MM.1S (cell line): ENCODE measurements around the gene FCGR3A.

Experiments
- DNase-seq: peaks from one replicate; pipeline ENCODE4 v3.0.0-alpha.2; 2015
- H2AFZ ChIP-seq: fragments of 300-600 bp; sonication (generic); 2 replicates; pipeline ENCODE4 v1.6.0; 2016; ENCODE audit warnings: antibody characterized with exemption, low read length
- H3F3A ChIP-seq: fragments of 300-600 bp; sonication (generic); 2 replicates; pipeline ENCODE4 v1.6.1; 2016; ENCODE audit warnings: mild to moderate bottlenecking, antibody characterized with exemption, low read length, moderate library complexity, mixed read lengths; ENCODE audit not compliant: insufficient read depth
- H3K27ac ChIP-seq: fragments of 300-600 bp; sonication (generic); 2 replicates; pipeline ENCODE4 v1.5.1; 2016; ENCODE audit warnings: mild to moderate bottlenecking, low read length
- H3K27me3 ChIP-seq: fragments of 300-600 bp; sonication (generic); replicated peaks from 2 replicates; pipeline ENCODE4 v1.6.0; 2016; ENCODE audit warnings: low read length; ENCODE audit not compliant: insufficient read depth
- H3K36me3 ChIP-seq: fragments of 300-600 bp; sonication (generic); replicated peaks from 2 replicates; pipeline ENCODE4 v1.6.1; 2016; ENCODE audit warnings: mild to moderate bottlenecking, low read length, mixed read lengths; ENCODE audit not compliant: insufficient read depth
- H3K4me1 ChIP-seq: fragments of 300-600 bp; sonication (generic); 2 replicates; pipeline ENCODE4 v1.6.1; 2016; ENCODE audit warnings: low read length, mixed read lengths
- H3K4me2 ChIP-seq: fragments of 300-600 bp; sonication (generic); 2 replicates; pipeline ENCODE4 v1.6.0; 2016; ENCODE audit warnings: low read depth, low read length
- H3K4me3 ChIP-seq: fragments of 300-600 bp; sonication (generic); 2 replicates; pipeline ENCODE4 v1.5.1; 2016; ENCODE audit warnings: low read length, mixed read lengths
- H3K79me2 ChIP-seq: fragments of 300-600 bp; sonication (generic); 2 replicates; pipeline ENCODE4 v1.6.1; 2016; ENCODE audit warnings: mixed run types, low read length, mixed read lengths
- H3K9ac ChIP-seq: fragments of 300-600 bp; sonication (generic); 2 replicates; pipeline ENCODE4 v1.6.1; 2016; ENCODE audit warnings: low read length, mixed read lengths
- H3K9me2 ChIP-seq: fragments of 300-600 bp; sonication (generic); replicated peaks from 2 replicates; pipeline ENCODE4 v1.6.1; 2016; ENCODE audit warnings: mild to moderate bottlenecking, low read length, mixed read lengths; ENCODE audit not compliant: insufficient read depth
- H3K9me3 ChIP-seq: fragments of 300-600 bp; sonication (generic); replicated peaks from 2 replicates; pipeline ENCODE4 v1.6.1; 2016; ENCODE audit warnings: mild to moderate bottlenecking, low read length, mixed read lengths; ENCODE audit not compliant: insufficient read depth
- H4K20me1 ChIP-seq: fragments of 300-600 bp; sonication (generic); 2 replicates; pipeline ENCODE4 v1.6.1; 2016; ENCODE audit warnings: mild to moderate bottlenecking, low read length, moderate library complexity, mixed read lengths; ENCODE audit not compliant: insufficient read depth
- CTCF ChIP-seq: fragments of 300-600 bp; sonication (generic); IDR thresholded peaks from 2 replicates; pipeline ENCODE4 v1.5.1; 2016; ENCODE audit warnings: antibody characterized with exemption, low read length, mixed read lengths
- EZH2 ChIP-seq: fragments of 300-600 bp; sonication (generic); optimal IDR thresholded peaks from 2 replicates; pipeline ENCODE3; 2017; ENCODE audit warnings: low read depth, mild to moderate bottlenecking, antibody characterized with exemption, low read length, mixed read lengths
- EZH2phosphoT487 ChIP-seq: fragments of 300-600 bp; sonication (generic); IDR thresholded peaks from 2 replicates; pipeline ENCODE4 v1.6.1; 2018; ENCODE audit warnings: antibody characterized with exemption, low read length

FCGR3A gene

GRCh38 chr1:161499099-161500039 lies 50.2 kb downstream of the FCGR3A start:
- Histone ChIP-seq H3K27ac (no peak overlapping the region), H3K4me1 (no peaks in the 10 kb centered on the region), H3K9me2 (no peaks in the 10 kb centered on the region), H3K79me2 (no peaks in the 10 kb centered on the region), H4K20me1 (no peaks in the 10 kb centered on the region), H3K4me2 (no peak overlapping the region), H2AFZ (no peak overlapping the region), H3F3A (no peaks in the 10 kb centered on the region), H3K36me3 (no peaks in the 10 kb centered on the region), H3K4me3 (no peak overlapping the region), H3K27me3 (no peaks in the 10 kb centered on the region), H3K9ac (no peak overlapping the region), H3K9me3 (no peaks in the 10 kb centered on the region)
- TF ChIP-seq EZH2phosphoT487 (no peak), CTCF (no peak), EZH2 (no peak)
- no peak for DNase-seq

GRCh38 chr1:161498646-161499045 lies 51.0 kb downstream of the FCGR3A start:
- Histone ChIP-seq H4K20me1 (no peaks in the 10 kb centered on the region), H3K4me3 (no peak overlapping the region), H3K27me3 (no peaks in the 10 kb centered on the region)

GRCh38 chr1:161497961-161498360 lies 51.7 kb downstream of the FCGR3A start:
- Histone ChIP-seq H3K27me3 (no peaks in the 10 kb centered on the region), H3K4me1 (no peaks in the 10 kb centered on the region)

More at GRCh38 chr1:161498646-161499045, 51.0 kb downstream of the FCGR3A start:
- no peaks in the 10 kb centered on the region for H3K79me2 ChIP-seq
- no peaks in the 10 kb centered on the region for H3K36me3 ChIP-seq
- H3K9me2 ChIP-seq: no peaks in the 10 kb centered on the region
- no peak for DNase-seq
- no peak overlapping the region for H3K27ac ChIP-seq
- H3K9ac ChIP-seq: no peak overlapping the region
- H3K4me2 ChIP-seq: no peak overlapping the region
- TF ChIP-seq EZH2 (no peak), EZH2phosphoT487 (no peak), CTCF (no peak)
- H2AFZ ChIP-seq: no peak overlapping the region
- no peaks in the 10 kb centered on the region for H3K4me1 ChIP-seq
- H3F3A ChIP-seq: no peaks in the 10 kb centered on the region
- H3K9me3 ChIP-seq: no peaks in the 10 kb centered on the region

More at GRCh38 chr1:161497961-161498360, 51.7 kb downstream of the FCGR3A start:
- no peak overlapping the region for H3K4me3 ChIP-seq
- TF ChIP-seq EZH2phosphoT487 (no peak), EZH2 (no peak), CTCF (no peak)
- no peaks in the 10 kb centered on the region for H3K9me3 ChIP-seq
- H3K27ac ChIP-seq: no peak overlapping the region
- no peaks in the 10 kb centered on the region for H3K36me3 ChIP-seq
- no peaks in the 10 kb centered on the region for H3K79me2 ChIP-seq
- no peak overlapping the region for H3K4me2 ChIP-seq
- no peak for DNase-seq
- H3K9ac ChIP-seq: no peak overlapping the region
- no peaks in the 10 kb centered on the region for H3F3A ChIP-seq
- H4K20me1 ChIP-seq: no peaks in the 10 kb centered on the region
- no peaks in the 10 kb centered on the region for H3K9me2 ChIP-seq
- H2AFZ ChIP-seq: no peak overlapping the region
